HG03135 (cell line): ENCODE data around the gene CYP4F22.
"Not testable (repeated sequence)": the region's sequence is repeated elsewhere in the genome, so short reads cannot be mapped to it uniquely, and the experiment has no call there.

Source experiments
- ATAC-seq: cut with Tn5 transposase; IDR thresholded peaks from one replicate; pipeline ENCODE4 v1.9.1; 2021; ENCODE audit warnings: mild to moderate bottlenecking, moderate library complexity; ENCODE audit not compliant: unreplicated experiment

CYP4F22 gene

DNA sequence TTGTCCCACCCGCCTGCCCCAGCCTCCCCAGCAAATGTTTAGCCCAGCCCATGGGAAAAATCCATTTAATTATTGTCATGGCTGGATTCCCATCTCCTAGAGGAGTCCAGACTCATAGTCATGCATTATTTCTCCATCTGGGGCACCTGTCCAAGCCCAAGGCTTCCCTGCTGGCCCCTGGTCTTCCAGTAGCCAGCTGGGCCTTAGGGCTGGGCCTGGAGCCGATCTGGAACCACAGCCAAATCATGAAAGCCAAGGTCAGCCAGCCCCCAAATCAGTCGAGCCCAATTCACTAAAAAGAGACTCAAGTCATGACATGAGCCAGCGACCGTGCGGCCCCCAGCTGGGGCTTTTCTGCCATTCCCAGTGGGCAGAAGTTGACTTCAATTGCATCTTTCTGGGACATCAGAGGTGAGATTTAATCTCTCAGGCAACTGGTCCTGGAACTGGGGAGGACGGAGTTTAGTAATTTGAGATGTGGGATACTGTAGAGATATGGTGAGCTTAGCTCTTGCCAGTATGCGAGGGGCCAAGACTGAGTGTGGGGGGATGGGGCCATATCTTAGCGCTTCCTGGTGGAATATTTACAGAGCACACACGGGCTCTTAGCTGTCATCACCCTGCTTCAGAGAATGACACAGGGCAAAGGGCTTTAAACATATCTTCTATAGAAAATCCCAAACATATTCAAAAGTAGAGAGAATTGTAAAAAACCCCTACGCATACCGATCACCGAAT, 19.7 kb upstream of the CYP4F22 start:
- no peak for ATAC-seq

DNA sequence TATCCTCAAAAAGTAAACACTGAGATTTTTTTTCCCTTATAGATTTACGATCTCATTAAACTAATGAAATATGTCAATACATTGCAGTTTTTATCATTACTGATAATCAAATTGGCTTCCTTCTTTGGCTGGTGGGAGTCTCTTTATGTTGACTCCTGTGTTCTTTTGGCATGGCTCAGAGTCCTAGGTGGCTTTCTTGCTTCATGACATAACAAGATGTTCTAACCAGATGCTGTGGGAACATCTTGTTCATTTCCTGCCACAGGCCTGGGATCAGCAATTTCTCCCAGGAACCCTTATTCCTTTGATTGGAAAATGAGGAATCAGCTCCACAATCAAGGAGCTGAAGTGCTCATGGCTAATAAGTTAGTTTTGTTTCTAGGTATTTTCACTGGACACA, 13.2 kb upstream of the CYP4F22 start:
- ATAC-seq: no peak

DNA sequence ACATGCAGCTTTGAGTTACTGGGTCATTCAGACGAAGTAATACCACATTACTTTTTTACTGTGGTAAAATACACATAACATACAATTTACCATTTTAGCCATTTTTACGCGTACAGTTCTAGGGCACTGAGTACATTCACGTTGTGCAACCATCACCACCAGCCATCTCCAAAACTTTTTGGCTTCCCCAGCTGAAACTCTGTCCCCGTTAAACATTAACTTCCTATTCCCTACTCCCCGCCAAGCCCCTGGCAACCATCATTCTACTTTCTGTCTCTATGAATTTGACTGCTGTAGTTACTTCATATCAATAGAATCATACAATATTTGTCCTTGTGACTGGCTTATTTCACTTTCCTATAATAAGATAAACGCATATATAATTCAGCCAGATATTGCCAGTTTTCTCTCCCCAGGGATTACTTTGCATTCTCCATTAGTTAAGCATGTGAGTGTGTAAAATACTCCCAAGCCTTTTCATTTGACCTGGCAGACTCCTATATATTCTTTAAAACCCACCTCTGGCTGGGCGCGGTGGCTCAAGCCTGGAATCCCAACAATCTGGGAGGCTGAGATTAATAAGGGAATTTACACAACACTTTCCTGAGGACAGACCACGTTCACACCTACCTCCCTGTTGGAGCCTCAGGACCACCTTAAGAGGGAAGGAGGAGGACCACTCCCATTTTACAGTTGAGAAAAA, 10.0 kb upstream of the CYP4F22 start:
- ATAC-seq: no peak

DNA sequence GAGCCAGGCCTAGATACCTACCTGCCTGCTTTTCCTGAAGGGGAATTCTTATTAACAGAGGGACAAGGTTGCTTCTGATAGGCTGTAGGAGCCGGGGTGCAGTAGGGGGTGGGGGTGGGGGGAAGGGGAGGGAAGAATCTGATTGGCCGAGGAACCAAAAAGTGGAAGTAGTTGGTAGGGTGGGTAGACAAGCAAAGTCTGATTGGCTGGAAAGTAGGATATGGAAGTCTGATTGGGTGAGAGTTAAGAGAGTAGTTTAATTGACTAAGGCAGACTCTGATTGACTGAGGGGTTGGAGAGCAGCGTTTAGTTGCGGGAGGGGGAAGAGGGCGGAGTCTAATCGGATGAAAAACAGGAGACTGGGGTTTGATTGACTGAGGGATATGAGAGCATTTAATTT, 9.4 kb upstream of the CYP4F22 start:
- ATAC-seq: no peak

DNA sequence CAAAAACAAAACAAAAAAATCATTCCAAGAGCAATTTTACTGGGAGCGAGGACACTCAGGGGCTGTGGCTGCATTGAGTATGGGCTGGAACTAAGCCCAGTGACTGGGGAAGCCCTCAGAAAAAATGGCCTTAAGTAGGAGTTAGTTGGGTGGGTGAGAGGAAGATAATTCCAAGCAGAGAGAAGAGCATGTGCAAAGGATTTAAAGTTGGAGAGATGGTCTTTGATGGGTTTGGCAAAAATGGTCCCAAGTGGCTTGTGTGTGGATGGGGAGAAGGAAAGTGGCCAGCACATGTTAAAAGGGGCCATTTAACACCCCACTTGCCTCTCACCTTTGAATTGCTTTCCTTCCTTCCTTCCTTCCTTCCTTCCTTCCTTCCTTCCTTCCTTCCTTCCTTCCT, 6.7 kb upstream of the CYP4F22 start:
- no peak for ATAC-seq

GRCh38 chr19:15502264-15502663, 6.1 kb upstream of the CYP4F22 start:
- ATAC-seq: no peak

- no peak for ATAC-seq
Observed at GRCh38 chr19:15506074-15506571, 2.2 kb upstream of the CYP4F22 start.

DNA sequence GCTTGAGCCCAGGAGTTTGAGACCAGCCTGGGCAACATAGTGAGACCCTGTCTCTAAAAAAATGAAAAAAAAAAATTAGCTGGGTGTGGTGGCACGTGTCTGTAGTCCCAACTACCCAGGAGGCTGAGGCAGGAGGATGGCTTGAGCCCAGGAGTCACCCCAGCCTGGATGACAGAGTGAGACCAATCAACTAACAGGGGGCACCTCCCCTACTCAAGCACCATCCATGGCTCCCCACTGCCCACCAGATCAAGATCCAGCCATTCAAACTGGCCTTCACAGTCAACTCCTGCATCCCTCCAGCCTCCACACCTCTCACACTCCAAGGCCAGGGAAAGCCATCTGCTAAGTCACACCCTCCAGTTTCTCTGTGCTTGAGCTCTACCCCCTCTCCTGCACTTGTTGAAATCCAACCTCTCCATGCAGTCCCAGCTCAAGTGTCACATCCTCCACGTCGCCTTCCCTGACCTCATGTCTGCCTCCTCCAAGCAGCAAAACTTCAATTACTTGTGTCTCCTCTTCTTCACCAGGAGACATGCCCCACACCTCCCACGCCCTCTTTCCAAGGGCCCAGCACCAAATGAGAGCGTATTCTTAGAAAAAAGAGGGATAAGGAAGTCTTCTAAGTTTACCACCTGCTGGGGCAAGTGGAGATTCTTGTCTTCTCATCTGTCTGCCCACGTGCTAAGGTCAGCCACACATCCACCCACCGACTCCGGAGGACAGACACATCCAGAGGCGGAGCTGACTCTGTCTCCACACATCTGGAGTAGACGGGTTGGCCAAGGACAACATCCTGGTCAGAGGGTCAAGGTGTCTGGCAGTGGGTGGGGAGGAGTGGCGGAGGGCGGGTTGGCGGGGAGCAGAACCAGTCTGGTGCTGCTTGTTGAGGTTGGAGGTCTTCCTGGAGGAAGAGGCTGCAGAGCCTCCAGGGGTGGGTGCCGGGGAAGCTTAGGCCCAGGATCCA, 974 bp upstream of the CYP4F22 start:
- ATAC-seq: no peak

DNA sequence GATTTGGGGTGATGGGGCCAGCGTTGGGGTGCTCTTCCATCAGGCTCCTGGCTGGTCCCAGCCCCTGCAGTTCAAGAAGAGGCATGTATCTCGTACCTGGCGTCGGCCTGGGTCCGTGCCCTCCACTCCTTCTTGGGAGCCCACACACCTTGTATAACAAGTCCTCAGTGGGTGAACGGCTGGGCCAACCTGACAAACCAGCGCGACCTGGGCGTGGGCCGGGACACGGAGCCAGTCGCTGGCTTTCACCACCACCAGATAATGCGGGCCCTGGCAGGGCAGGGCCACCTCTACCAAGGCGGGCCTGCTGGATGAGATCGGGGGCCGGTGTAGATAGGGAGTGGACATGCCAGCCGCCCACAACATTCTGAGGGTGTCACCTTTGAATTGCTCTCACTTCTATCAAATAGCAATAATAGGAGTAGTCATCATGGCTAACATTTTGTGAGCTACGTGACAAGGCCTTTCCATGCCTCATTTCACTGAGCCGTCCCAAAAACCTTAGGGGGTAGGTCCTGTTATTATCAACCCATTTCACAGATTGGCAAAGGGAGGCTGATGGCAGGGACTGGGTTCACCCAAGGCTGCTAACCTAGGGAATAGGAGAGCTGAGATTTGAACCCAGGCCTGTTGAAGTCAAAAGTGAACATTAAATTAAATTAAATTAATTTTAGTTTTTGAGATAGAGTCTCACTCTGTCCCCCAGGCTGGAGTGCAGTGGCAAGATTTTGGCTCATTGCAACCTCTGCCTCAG, 3.5 kb downstream of the CYP4F22 start:
- no peak for ATAC-seq

DNA sequence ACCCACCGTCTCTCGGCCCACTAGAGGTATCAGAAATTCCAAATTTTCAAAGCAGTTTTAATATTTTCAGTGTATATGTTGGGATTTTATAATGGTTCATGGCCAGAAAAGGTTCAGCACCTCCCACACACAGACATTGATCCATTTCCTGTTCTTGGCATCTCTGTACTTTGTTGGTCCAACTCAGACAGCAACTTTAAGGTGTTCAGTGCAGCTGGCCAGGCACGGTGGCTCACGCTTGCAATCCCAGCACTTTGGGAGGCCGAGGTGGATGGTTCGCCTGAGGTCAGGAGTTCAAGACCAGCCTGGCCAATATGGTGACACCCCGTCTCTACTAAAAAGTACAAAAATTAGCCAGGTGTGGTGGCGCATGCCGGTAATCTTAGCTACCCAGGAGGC, 6.9 kb downstream of the CYP4F22 start:
- not testable (repeated sequence) for ATAC-seq

GRCh38 chr19:15516363-15516762, 8.0 kb downstream of the CYP4F22 start:
- no peak for ATAC-seq

- ATAC-seq: no peak
Observed at GRCh38 chr19:15517778-15518177, 9.5 kb downstream of the CYP4F22 start.

DNA sequence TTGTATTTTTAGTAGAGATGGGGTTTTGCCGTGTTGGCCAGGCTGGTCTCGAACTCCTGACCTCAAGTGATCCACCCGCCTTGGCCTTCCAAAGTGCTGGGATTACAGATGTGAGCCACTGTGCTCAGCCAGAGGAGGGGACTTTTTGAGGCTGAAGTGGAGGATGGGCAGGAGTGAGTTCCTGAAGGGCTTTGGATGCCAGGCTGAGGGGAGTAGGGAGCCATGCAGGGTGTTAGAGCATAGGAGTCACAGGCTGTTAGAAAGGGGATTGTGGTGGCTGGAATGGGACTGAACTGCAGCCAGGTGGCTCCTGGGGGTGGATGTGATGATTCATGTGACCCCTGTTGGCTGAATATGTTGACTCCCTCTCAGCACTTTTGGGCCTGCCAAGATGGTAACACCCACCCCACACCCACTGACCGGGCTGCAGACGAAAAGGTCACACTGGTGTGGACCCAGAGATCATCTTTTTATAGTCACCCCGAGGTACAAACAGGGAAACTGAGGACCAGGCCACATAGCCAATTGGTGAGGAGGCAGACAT, 11.2 kb downstream of the CYP4F22 start:
- ATAC-seq: no peak

GRCh38 chr19:15524781-15525180, 16.5 kb downstream of the CYP4F22 start:
- ATAC-seq: no peak

DNA sequence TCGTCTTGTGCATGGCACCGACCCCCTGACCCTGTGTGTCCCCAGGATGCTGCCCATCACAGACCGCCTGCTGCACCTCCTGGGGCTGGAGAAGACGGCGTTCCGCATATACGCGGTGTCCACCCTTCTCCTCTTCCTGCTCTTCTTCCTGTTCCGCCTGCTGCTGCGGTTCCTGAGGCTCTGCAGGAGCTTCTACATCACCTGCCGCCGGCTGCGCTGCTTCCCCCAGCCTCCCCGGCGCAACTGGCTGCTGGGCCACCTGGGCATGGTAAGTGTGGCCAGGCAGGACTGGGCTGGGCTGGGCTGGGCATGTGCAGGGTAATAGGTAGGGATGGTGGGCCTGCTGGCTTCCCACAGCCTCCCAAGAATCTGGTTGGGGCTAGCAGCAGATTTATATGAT, 17.0 kb downstream of the CYP4F22 start:
- ATAC-seq: no peak

DNA sequence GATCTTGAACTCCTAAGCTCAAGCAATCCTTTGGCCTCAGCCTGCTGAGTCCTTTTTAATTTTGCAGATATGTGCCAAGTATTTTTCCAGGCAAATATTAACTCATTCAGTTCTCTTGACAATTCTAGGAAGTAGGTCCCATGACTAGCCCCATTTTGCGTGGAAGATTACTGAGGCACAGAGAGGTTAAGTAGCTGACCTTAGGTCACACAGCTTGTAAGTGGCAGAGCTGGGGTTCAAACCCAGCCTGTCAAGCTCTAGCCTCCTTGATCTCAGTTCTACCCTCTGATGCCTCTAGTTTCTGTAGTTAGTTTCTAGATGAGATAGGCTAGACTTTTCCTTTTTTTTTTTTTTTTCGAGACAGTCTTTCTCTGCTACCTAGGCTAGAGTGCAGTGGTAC, 18.1 kb downstream of the CYP4F22 start:
- ATAC-seq: no peak

GRCh38 chr19:15527705-15528104, 19.4 kb downstream of the CYP4F22 start:
- ATAC-seq: no peak

- ATAC-seq: no peak
Observed at GRCh38 chr19:15529774-15530372, 21.5 kb downstream of the CYP4F22 start.

DNA sequence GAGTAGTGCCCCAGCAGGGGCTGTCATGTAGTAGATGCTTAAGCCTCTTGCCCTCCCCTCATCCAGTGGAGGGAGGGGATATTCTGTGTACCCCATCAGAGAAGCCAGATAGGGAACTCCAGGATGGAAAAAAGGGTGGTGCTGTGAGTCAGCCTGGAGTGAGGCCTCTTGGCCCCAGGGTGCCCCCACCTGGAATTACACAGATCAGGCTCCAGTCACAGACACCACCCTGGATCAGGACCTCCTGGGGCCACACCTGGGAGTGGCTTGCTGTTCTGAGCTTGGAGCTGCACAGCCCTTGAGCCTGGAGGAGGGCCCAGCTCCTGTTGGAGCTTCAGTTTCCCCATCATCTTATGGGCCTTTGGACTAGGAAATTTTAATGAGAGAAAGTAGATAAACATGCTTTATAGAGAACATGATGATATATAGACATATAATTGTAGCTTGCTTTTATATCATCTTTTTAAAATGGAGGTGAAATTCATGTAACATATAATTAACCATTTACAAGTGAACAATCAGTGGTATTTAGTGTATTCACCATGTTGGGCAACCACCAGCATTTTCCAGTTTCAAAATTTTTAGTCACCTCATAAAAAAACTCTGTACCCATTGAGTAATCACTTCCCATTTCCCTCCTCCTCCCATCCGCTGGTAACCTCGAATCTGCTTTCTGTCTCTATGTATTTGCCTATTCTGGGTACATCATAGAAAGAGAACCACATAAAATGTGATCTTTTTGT, 24.6 kb downstream of the CYP4F22 start:
- no peak for ATAC-seq
